Progenitor cell of endocrine pancreas (in vitro differentiated cells): ENCODE data around the gene TECPR1. TPM values are rescaled to one million over a fixed set of nuclear protein-coding genes. Genes with fewer than 3 reads are reported as not detected.

ENCODE experiments used
- DNase-seq: peaks from one replicate; pipeline ENCODE4 v3.0.0; 2021; ENCODE audit warnings: low spot score; ENCODE audit not compliant: unreplicated experiment
- H3K27ac Mint-ChIP-seq: 2 replicates; pipeline ENCODE4 v1.8.0; 2021; ENCODE audit warnings: mild to moderate bottlenecking, moderate library complexity, mixed read lengths
- H3K27me3 Mint-ChIP-seq: 2 replicates; pipeline ENCODE4 v1.8.0; 2021; ENCODE audit warnings: mixed read lengths
- H3K36me3 Mint-ChIP-seq: 2 replicates; pipeline ENCODE4 v1.8.0; 2022; ENCODE audit warnings: mixed read lengths; ENCODE audit not compliant: insufficient read depth
- H3K4me1 Mint-ChIP-seq: 2 replicates; pipeline ENCODE4 v1.8.0; 2021; ENCODE audit warnings: low read depth, mixed read lengths
- H3K4me3 Mint-ChIP-seq: 2 replicates; pipeline ENCODE4 v1.8.0; 2021; ENCODE audit warnings: low read depth, mild to moderate bottlenecking, moderate library complexity, mixed read lengths
- H3K9me3 Mint-ChIP-seq: 2 replicates; pipeline ENCODE4 v1.8.0; 2021; ENCODE audit warnings: low read depth, mixed read lengths
- CTCF ChIP-seq: fragments of 200-600 bp; sonication (generic); IDR thresholded peaks from one replicate; pipeline ENCODE4 v1.5.0; 2021; ENCODE audit warnings: antibody characterized with exemption, mild to moderate bottlenecking; ENCODE audit not compliant: unreplicated experiment
- total RNA-seq: library from RNA; stranded (reverse); gene quantifications from 2 replicates; pipeline ENCODE4 v1.2.1, GENCODE V29; 2021

Gene TECPR1
- total RNA-seq, 1 donor from 2014 or later = 41.6 TPM

- no peak overlapping the region for H3K27ac Mint-ChIP-seq
- peaks cover 3% of the 10 kb centered on the region for H3K36me3 Mint-ChIP-seq
- H3K4me1 Mint-ChIP-seq = no peaks in the 10 kb centered on the region
- DNase-seq = no peak
- no peaks in the 10 kb centered on the region for H3K9me3 Mint-ChIP-seq
- no peak overlapping the region for H3K4me3 Mint-ChIP-seq
- no peak for TF ChIP-seq CTCF
- no peaks in the 10 kb centered on the region for H3K27me3 Mint-ChIP-seq
Observed at GRCh38 chr7:98232799-98233198, 19.2 kb downstream of the TECPR1 start.

GRCh38 chr7:98232263-98232585 lies 19.8 kb downstream of the TECPR1 start:
- Mint-ChIP-seq H3K36me3 (peaks cover 3% of the 10 kb centered on the region), H3K9me3 (no peaks in the 10 kb centered on the region), H3K27ac (no peak overlapping the region), H3K27me3 (no peaks in the 10 kb centered on the region), H3K4me1 (no peaks in the 10 kb centered on the region), H3K4me3 (no peak overlapping the region)
- no peak for DNase-seq
- no peak for TF ChIP-seq CTCF

DNA sequence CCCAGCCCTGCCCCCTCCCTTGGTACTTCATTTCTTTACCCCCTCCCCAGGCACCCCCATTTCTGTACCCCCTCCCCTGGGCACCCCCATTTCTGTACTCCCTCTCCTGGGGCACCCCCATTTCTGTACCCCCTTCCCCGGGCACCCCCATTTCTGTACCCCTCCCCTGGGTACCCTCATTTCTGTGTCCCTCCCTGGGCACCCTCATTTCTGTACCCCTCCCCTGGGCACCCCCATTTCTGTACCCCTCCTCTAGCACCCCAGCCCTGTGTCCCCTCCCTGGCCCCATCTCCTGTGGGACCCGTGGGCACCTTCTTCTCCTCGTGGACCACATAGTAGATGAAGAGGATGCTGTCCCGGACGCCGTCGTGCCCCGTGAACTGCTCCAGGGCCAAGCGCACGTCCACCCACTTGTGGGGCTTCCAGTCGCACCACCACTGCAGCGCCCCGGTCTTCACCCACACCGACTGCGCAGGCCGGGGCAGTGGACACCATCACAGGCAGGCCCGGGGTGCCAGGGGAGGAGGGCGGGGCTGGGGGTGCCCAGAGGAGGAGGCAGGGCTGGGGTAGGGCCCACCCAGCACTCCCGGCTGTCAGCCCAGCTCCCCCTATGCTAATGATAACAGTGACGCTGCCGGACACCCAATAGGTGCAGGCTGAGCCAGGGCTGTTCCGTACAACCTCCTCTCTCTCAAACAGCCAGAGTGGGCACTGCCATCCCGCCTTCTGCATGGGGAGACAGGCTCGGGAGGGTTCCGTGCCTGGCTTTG lies 20.4 kb downstream of the TECPR1 start:
- Mint-ChIP-seq H3K9me3 (no peaks in the 10 kb centered on the region), H3K27me3 (no peaks in the 10 kb centered on the region), H3K27ac (no peak overlapping the region), H3K4me3 (no peak overlapping the region), H3K4me1 (no peaks in the 10 kb centered on the region), H3K36me3 (peaks cover 3% of the 10 kb centered on the region)
- DNase-seq = no peak
- no peak for TF ChIP-seq CTCF

DNA sequence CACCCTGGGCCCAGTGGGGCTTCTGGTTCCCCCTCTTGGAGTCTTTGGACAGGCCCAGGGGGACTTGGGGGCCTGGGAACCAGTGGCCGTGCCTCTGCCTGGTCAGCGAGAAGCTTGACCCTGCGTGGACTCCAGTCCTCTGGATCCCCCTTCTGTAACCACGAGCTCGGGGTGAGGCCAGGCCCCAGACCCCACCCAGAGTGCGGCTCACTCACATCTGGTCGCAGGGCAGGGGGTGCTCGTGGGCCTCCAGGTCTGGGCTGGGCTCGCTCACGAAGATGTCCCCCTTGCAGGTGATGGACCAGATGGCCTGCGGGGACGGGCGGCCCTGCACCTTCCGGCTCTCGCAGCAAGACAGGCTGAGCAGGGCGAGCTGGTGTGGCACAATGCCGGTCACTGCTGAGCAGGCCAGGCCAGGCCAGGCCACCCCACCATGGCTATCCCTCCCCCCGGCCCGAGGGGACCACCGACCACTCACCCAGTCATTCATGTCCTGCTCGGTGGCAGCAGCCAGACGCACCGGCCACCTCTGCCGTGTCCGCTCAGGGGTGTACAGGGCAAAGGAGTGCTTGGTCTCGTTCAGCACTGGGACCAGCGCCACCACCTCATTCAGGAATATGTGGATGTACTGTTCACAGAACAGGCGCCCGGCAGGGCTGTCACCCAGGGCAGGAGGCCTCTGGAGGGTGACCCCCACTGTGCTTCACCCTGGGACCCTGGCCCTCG lies 21.1 kb downstream of the TECPR1 start:
- Mint-ChIP-seq H3K4me1 (no peaks in the 10 kb centered on the region), H3K27me3 (no peaks in the 10 kb centered on the region)

More for the DNA sequence above, 21.1 kb downstream of the TECPR1 start:
- Mint-ChIP-seq H3K36me3 (peaks cover 7% of the 10 kb centered on the region), H3K4me3 (no peak overlapping the region), H3K27ac (no peak overlapping the region), H3K9me3 (no peaks in the 10 kb centered on the region)
- no peak for TF ChIP-seq CTCF
- no peak for DNase-seq
